PC-3 (cell line): ENCODE data around the gene ATP4A. TPM values are rescaled to one million over a fixed set of nuclear protein-coding genes. Genes with fewer than 3 reads are reported as not detected.

Source experiments
- ATAC-seq: fragments of 200-7000 bp; cut with Tn5 transposase; 2 replicates; pipeline ENCODE4 v1.9.1; 2020; ENCODE audit warnings: mild to moderate bottlenecking, moderate library complexity
- BruUV-seq: library from RNA; stranded (reverse); fragments of 400-500 nt; replicated peaks from 2 replicates; lab custom pipeline; 2021; lab: Mats Ljungman, UMichigan
- CTCF ChIA-PET: fragments of 300-600 bp; sonication (Branson Sonifier 250); formaldehyde crosslinking; loops from one replicate; lab custom pipeline; 2022; ENCODE audit warnings: antibody characterized with exemption; lab: Charles Lee
- POLR2A ChIA-PET: fragments of 300-600 bp; sonication (Branson Sonifier 250); formaldehyde crosslinking; loops from one replicate; lab custom pipeline; 2022; ENCODE audit warnings: antibody characterized with exemption; ENCODE audit not compliant: unreplicated experiment; lab: Charles Lee
- DNase-seq: peaks from one replicate; pipeline ENCODE4 v3.0.0-alpha.2; 2015
- H2AFZ ChIP-seq: fragments of 300-600 bp; sonication (generic); 2 replicates; pipeline ENCODE4 v1.6.0; 2016; ENCODE audit warnings: antibody characterized with exemption, low read length
- H3F3A ChIP-seq: fragments of 300-600 bp; sonication (generic); one replicate; pipeline ENCODE4 v1.6.0; 2017; ENCODE audit warnings: antibody characterized with exemption, low read length, control low read depth, mild to moderate bottlenecking; ENCODE audit not compliant: unreplicated experiment
- H3K27ac ChIP-seq: fragments of 300-600 bp; sonication (generic); 2 replicates; pipeline ENCODE4 v1.5.1; 2016; ENCODE audit warnings: mild to moderate bottlenecking, low read length
- H3K27me3 ChIP-seq: fragments of 300-600 bp; sonication (generic); 2 replicates; pipeline ENCODE4 v1.6.1; 2016; ENCODE audit warnings: low read length, mixed read lengths
- H3K36me3 ChIP-seq: fragments of 300-600 bp; sonication (generic); 2 replicates; pipeline ENCODE4 v1.6.1; 2016; ENCODE audit warnings: low read depth, mixed run types, low read length, mixed read lengths
- H3K4me1 ChIP-seq: fragments of 300-600 bp; sonication (generic); 2 replicates; pipeline ENCODE4 v1.5.1; 2016; ENCODE audit warnings: low read length; ENCODE audit not compliant: insufficient read depth
- H3K4me2 ChIP-seq: fragments of 300-600 bp; sonication (generic); 2 replicates; pipeline ENCODE4 v1.6.0; 2016; ENCODE audit warnings: low read length
- H3K4me3 ChIP-seq: fragments of 300-600 bp; sonication (generic); 2 replicates; pipeline ENCODE4 v1.5.1; 2016; ENCODE audit warnings: mild to moderate bottlenecking, low read length, mixed read lengths
- H3K79me2 ChIP-seq: fragments of 300-600 bp; sonication (generic); 2 replicates; pipeline ENCODE4 v1.6.1; 2017; ENCODE audit warnings: low read length, mixed read lengths
- H3K9ac ChIP-seq: fragments of 300-600 bp; sonication (generic); 2 replicates; pipeline ENCODE4 v1.6.0; 2016; ENCODE audit warnings: mild to moderate bottlenecking, low read length
- H3K9me2 ChIP-seq: fragments of 300-600 bp; sonication (generic); replicated peaks from 2 replicates; pipeline ENCODE4 v1.6.1; 2016; ENCODE audit warnings: mixed run types, low read length, mixed read lengths
- H3K9me3 ChIP-seq: fragments of 300-600 bp; sonication (generic); 2 replicates; pipeline ENCODE4 v1.6.1; 2016; ENCODE audit warnings: low read length, mixed read lengths
- H4K20me1 ChIP-seq: fragments of 300-600 bp; sonication (generic); 2 replicates; pipeline ENCODE4 v1.6.1; 2016; ENCODE audit warnings: low read length, mixed read lengths
- CTCF ChIP-seq: fragments of 300-600 bp; sonication (generic); conservative IDR thresholded peaks from 2 replicates; pipeline ENCODE4 v1.5.1; 2017; ENCODE audit warnings: antibody characterized with exemption, low read depth, mild to moderate bottlenecking, low read length
- EZH2 ChIP-seq: fragments of 300-600 bp; sonication (generic); IDR thresholded peaks from one replicate; pipeline ENCODE4 v1.6.1; 2017; ENCODE audit warnings: antibody characterized with exemption, mild to moderate bottlenecking, low read length; ENCODE audit not compliant: unreplicated experiment
- EZH2phosphoT487 ChIP-seq: fragments of 300-600 bp; sonication (generic); IDR thresholded peaks from 2 replicates; pipeline ENCODE4 v1.6.1; 2018; ENCODE audit warnings: mild to moderate bottlenecking, antibody characterized with exemption, low read length, borderline replicate concordance
- intact Hi-C: fragments of 100-400 bp; cut with micrococcal nuclease; formaldehyde crosslinking; loops from 2 replicates; pipeline ENCODE4 v1.9.0; 2023
- total RNA-seq: library from RNA; depleted of rRNA; stranded (reverse); fragments of >200 nt; gene quantifications from 2 replicates; pipeline ENCODE4 v1.2.3, GENCODE V29; 2014

ATP4A gene
- total RNA-seq, 1 experiment from 2014 or later = not detected

GRCh38 chr19:35565016-35565856 is 1.8 kb upstream of the ATP4A start:
- H3K9me3 ChIP-seq = no peaks in the 10 kb centered on the region
- H3K79me2 ChIP-seq = no peaks in the 10 kb centered on the region
- H3F3A ChIP-seq = no peaks in the 10 kb centered on the region
- intact Hi-C loops = no loop called here
- TF ChIP-seq EZH2phosphoT487 = no peak
- TF ChIP-seq EZH2 = no peak
- no peak for TF ChIP-seq CTCF
- H3K27me3 ChIP-seq = no peaks in the 10 kb centered on the region
- H4K20me1 ChIP-seq = no peaks in the 10 kb centered on the region
- H3K36me3 ChIP-seq = no peaks in the 10 kb centered on the region
- no peak overlapping the region for H2AFZ ChIP-seq
- H3K4me3 ChIP-seq = no peak overlapping the region
- no peak overlapping the region for H3K9ac ChIP-seq
- DNase-seq (no peak), ATAC-seq (no peak)
- no peaks in the 10 kb centered on the region for H3K9me2 ChIP-seq
- H3K4me1 ChIP-seq = no peaks in the 10 kb centered on the region
- H3K27ac ChIP-seq = no peak overlapping the region
- POLR2A ChIA-PET = no interaction called here
- H3K4me2 ChIP-seq = no peak overlapping the region
- BruUV-seq = no TSS peak
- CTCF ChIA-PET = no interaction called here

- DNase-seq (no peak), ATAC-seq (no peak)
- ChIA-PET CTCF (no interaction called here), POLR2A (no interaction called here)
- Histone ChIP-seq H3K9me2 (no peaks in the 10 kb centered on the region), H3K36me3 (no peaks in the 10 kb centered on the region), H3K9me3 (no peaks in the 10 kb centered on the region), H3K27me3 (no peaks in the 10 kb centered on the region), H3K27ac (no peak overlapping the region), H3K4me3 (no peak overlapping the region), H3K9ac (no peak overlapping the region), H4K20me1 (no peaks in the 10 kb centered on the region), H3K4me1 (no peaks in the 10 kb centered on the region), H2AFZ (no peak overlapping the region), H3K4me2 (no peak overlapping the region), H3F3A (no peaks in the 10 kb centered on the region), H3K79me2 (no peaks in the 10 kb centered on the region)
- intact Hi-C loops = no loop called here
- BruUV-seq = no TSS peak
- TF ChIP-seq CTCF = no peak
- TF ChIP-seq EZH2 = no peak
Observed at GRCh38 chr19:35562776-35563175, 682 bp downstream of the ATP4A start.

- Histone ChIP-seq H3K9me3 (no peaks in the 10 kb centered on the region), H3K9me2 (no peaks in the 10 kb centered on the region), H3K36me3 (no peaks in the 10 kb centered on the region), H3K4me2 (no peak overlapping the region), H3K4me3 (no peak overlapping the region), H3K79me2 (no peaks in the 10 kb centered on the region), H3K4me1 (no peaks in the 10 kb centered on the region), H2AFZ (no peak overlapping the region), H3K9ac (no peak overlapping the region), H3K27ac (no peak overlapping the region), H3F3A (no peaks in the 10 kb centered on the region), H3K27me3 (no peaks in the 10 kb centered on the region), H4K20me1 (no peaks in the 10 kb centered on the region)
- no TSS peak for BruUV-seq
- intact Hi-C loops = no loop called here
- DNase-seq (no peak), ATAC-seq (no peak)
- ChIA-PET POLR2A (no interaction called here), CTCF (no interaction called here)
- TF ChIP-seq EZH2phosphoT487 (no peak), EZH2 (no peak), CTCF (no peak)
Observed at GRCh38 chr19:35562336-35562735, 1.1 kb downstream of the ATP4A start.
